HG03354 (cell line): ENCODE results near the gene STAT5A.
"Not testable (repeated sequence)": the region's sequence is repeated elsewhere in the genome, so short reads cannot be mapped to it uniquely, and the experiment has no call there.

ENCODE experiments used
- ATAC-seq: cut with Tn5 transposase; IDR thresholded peaks from one replicate; pipeline ENCODE4 v1.9.1; 2021; ENCODE audit warnings: mild to moderate bottlenecking; ENCODE audit not compliant: unreplicated experiment, poor library complexity, severe bottlenecking

Gene STAT5A

DNA sequence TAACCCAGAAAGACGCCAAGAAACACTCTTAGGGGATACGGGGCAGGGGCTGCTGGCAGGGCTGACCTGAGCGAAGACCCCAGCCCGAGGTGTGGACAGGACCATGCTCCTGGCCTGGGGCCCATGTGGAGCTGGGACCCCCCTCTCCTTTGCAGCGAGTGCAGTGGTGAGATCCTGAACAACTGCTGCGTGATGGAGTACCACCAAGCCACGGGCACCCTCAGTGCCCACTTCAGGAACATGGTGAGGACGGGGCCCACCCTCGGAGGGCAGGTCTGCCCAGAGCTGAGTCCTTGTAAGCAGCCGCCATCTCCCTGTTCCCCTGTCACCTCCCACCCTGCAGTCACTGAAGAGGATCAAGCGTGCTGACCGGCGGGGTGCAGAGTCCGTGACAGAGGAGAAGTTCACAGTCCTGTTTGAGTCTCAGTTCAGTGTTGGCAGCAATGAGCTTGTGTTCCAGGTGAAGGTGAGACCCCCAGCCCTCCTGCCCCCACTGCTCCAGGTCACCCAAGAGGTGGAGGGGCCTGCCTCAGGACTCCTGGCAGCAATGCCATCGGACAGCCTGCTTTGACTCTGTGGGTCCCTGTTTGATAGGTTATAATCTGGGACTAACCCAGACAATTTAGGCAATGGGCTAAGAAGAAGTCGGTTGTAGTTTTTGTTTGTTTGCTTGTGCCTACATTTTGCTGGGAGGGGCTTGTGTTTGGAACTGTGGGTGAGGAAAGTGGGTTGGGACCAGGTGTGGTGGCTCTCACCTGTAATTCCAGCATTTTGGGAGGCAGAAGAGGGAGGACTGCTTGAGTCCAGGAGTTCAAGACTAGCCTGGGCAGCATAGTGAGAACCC, 16.1 kb downstream of the STAT5A start:
- ATAC-seq = no peak

DNA sequence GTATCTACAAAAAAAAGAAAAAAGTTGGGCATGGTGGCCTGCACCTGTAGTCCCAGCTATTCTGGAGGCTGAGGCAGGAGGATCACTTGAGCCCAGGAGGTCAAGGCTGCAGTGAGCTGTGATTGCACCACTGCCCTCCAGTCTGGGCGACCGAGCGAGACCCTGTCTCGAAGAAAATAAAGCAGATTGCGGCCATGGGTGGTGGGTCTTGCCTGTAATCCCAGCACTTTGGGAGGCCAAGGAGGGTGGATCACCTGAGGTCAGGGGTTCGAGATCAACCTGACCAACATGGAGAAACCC, 16.7 kb downstream of the STAT5A start:
- ATAC-seq = not testable (repeated sequence)

DNA sequence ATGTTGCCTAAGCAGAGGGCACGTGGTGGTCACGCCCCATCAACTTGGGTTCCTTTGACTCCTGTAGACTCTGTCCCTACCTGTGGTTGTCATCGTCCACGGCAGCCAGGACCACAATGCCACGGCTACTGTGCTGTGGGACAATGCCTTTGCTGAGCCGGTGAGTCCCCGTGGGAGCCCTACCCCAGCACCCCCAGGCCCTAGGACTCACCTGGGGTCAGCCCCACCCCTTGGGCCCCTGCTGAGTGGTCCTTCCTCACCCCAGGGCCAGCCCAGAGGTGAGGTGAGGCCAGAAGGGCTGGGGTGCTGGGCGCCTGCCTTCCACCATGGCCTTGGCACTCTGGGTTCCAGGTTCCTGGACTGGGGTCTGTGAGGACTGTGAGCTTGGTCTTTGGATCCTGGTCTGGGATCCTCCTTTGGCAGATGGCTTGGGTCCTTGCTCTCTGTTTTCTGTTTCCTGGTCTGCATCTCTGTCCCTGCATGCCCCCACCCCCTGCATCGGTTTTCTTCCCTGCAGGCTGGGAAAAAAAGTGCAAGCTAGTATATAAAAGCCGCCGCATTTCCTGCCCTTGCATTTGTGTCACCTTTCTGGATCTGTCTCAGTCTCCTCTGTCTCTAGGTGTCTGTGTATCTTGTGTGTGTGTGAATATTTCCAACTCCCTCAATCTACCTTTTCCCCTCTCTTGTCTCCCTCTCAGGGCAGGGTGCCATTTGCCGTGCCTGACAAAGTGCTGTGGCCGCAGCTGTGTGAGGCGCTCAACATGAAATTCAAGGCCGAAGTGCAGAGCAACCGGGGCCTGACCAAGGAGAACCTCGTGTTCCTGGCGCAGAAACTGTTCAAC, 17.5 kb downstream of the STAT5A start:
- ATAC-seq = no peak

DNA sequence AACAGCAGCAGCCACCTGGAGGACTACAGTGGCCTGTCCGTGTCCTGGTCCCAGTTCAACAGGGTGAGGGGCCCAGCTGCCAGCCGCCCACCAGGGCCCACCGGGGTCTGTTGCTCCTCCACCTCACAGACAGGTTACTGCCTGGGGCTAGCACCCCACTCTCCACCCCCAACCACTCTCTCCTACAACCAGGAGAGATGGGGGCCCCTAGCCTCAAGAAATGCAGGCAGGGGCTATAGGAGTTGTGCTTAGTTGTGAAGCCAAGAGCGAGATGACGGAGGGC, 18.0 kb downstream of the STAT5A start:
- ATAC-seq = no peak

DNA sequence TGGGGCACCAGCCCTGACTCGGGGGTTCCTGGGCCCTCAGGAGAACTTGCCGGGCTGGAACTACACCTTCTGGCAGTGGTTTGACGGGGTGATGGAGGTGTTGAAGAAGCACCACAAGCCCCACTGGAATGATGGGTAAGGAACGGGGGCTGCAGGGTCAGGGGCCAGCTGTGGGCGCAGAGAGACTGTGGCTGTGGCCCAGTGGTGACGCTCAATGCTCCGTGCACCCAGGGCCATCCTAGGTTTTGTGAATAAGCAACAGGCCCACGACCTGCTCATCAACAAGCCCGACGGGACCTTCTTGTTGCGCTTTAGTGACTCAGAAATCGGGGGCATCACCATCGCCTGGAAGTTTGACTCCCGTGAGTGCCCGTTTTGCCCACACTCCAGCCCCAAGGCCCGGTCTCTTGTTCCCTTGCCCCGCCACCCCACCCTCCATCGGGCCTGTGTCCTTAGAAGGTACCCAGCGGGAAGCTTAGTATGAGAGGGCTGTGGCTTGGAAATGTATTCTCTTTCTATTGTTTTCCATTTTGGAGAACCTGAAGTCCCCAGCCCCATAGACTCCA, 19.1 kb downstream of the STAT5A start:
- ATAC-seq = no peak

GRCh38 chr17:42308446-42308845, 20.1 kb downstream of the STAT5A start:
- ATAC-seq = no peak

GRCh38 chr17:42309142-42309541, 20.8 kb downstream of the STAT5A start:
- ATAC-seq = no peak

DNA sequence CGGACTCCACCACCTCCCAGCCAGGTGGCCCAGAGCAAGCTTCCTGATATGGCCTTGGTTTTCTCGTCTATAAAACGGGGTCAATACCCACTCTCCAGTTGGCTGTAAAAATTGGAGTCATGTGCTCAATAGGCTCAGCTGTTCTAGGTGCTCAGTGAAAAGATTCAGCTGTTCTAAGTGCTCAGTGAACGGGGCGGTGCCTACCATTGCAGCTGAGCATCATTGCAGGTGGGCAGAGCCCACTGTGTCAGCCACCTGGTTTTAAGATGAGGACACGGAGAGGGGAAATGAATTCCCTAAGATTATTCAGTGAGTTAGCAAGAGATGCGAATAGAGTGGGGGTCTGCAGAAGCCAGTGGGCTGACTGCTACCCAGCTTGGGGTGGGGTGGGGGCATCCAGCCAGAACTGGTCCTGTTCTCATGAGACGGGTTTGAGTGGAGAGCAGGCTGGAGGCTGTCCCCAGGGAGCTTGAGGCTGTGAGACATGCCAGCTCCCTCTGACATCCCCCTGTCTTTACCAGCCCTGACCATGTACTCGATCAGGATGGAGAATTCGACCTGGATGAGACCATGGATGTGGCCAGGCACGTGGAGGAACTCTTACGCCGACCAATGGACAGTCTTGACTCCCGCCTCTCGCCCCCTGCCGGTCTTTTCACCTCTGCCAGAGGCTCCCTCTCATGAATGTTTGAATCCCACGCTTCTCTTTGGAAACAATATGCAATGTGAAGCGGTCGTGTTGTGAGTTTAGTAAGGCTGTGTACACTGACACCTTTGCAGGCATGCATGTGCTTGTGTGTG, 21.9 kb downstream of the STAT5A start:
- no peak for ATAC-seq

- no peak for ATAC-seq
Measured at GRCh38 chr17:42310787-42311215, 22.5 kb downstream of the STAT5A start.

- no peak for ATAC-seq
Measured at GRCh38 chr17:42311240-42312034, 23.1 kb downstream of the STAT5A start.

DNA sequence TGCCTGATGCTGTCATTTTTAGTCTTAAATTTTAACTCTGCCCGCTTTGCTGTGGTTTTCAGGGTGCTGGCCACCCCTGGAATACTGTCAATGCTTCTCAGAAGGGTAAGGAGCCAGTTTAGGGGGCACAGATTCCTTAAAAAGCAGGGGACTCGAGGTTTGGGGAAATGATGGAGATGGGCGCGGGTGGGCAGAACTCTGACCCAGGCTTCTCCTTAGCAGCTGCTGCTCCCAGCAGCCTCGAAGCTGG, 23.7 kb downstream of the STAT5A start:
- ATAC-seq = no peak

- ATAC-seq = peak; percentile 65
Measured at GRCh38 chr17:42312285-42313130, 24.2 kb downstream of the STAT5A start.

DNA sequence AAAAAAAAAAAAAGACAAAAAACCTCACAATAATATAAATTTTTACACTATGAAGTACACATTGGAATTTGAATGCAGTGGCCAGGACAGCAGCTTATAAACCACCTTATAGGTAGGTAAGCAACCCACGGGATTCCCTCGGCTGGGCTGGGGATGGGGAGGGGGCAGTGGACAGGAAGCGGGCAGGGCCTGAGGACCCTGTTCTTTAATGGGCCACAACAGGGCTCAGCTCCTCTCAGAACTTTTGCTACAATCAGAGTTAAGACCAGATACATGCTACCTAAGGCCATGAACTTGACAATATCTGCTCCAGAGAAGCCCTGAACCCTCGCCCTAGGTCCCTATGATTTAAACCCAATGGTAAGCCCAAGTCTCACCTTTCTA, 25.1 kb downstream of the STAT5A start:
- ATAC-seq = no peak

GRCh38 chr17:42313773-42314566, 25.7 kb downstream of the STAT5A start:
- no peak for ATAC-seq

DNA sequence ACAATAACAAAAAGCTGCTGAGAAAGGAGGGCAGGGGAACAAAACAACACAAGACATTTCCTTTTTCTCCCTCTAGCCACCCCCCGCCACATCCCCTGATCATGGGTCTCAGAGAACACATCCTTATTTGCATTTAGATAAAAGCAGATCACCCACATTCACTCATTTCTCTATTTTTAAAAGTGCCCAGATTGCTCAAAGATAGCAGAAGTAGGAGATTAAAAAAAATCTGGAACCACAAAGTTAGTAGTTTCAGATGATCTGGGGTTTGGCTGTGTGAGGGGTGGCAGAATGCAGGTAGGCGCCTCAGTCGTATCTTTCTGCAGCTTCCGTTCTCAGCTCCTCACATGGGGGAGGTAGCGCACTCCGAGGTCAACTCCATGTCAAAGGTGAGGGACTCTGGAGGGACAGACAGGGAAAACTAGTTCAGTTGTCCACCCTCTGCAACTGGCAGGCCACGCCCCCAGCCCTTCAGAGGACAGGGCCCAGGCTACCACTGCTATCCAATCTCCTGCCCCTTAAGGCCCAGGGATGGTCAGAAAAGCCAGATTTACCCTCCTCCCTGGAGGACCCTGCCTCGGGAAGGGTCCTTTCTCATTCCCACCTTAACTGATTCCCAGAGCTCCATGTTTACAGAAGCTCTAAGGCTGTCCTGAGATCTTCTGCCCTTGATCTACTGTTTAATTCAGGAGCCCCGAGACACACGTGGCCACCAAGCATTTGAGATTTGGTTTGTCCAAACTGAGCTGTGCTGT, 27.3 kb downstream of the STAT5A start:
- ATAC-seq = no peak

DNA sequence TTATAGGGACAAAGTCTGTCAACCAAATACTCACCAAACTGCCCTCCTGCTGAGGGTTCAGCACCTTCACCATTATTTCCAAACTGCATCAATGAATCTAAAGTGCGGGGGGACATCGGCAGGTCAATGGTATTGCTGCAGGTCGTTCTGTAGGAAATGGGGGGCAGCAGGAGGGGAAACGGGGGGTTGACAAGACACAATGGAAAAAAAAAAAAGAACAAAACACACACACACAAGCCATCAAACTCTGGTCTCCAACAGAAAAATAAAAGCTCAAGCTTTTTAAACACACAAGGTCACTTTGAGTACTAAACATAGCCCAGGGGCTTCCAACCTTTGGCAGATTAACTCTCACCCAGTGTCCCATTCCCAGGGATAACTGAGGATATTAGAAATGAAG, 28.5 kb downstream of the STAT5A start:
- ATAC-seq = no peak

- no peak for ATAC-seq
Measured at GRCh38 chr17:42317266-42317845, 29.1 kb downstream of the STAT5A start.
